Prostate gland (tissue), 2 donors: ENCODE data around the gene TUSC2. TPM values are rescaled to one million over a fixed set of nuclear protein-coding genes. Genes with fewer than 3 reads are reported as not detected.

Source experiments
- DNase-seq: peaks from one replicate; pipeline ENCODE4 v3.0.0-alpha.2; 2019; ENCODE audit warnings: low spot score
- H3K27ac ChIP-seq, 2 donors: fragments of 200-600 bp; sonication (generic); 2 replicates each; pipeline ENCODE4 v1.5.1; 2017 to 2019
- H3K27me3 ChIP-seq: fragments of 200-600 bp; sonication (generic); replicated peaks from 2 replicates; pipeline ENCODE4 v1.5.1; 2019; ENCODE audit not compliant: insufficient read depth
- H3K36me3 ChIP-seq, 2 donors: fragments of 200-600 bp; sonication (generic); 1 replicate in 1 of 2; 2 replicates in 1 of 2; pipeline versions ENCODE4 v1.5.1 to v1.8.1; 2017 to 2019
- H3K4me1 ChIP-seq: fragments of 200-600 bp; sonication (generic); replicated peaks from 2 replicates; pipeline ENCODE4 v1.5.1; 2019
- H3K4me3 ChIP-seq, 2 donors: fragments of 200-600 bp; sonication (generic); 2 replicates each; pipeline ENCODE4 v1.5.1; 2017 to 2019
- H3K9me3 ChIP-seq: fragments of 200-600 bp; sonication (generic); 2 replicates; pipeline ENCODE4 v1.5.1; 2017
- CTCF ChIP-seq, 4 experiments: fragments of 200-600 bp in 2 of 4; fragments of 450-650 bp in 2 of 4; sonication (generic) in 2 of 4; IDR thresholded peaks; 1 replicate in 3 of 4; 2 replicates in 1 of 4; pipeline ENCODE4 v1.5.1; 2016 to 2019; ENCODE audit warnings: antibody characterized with exemption in 4 of 4, mild to moderate bottlenecking in 2 of 4, moderate library complexity in 2 of 4
- POLR2A ChIP-seq: fragments of 450-650 bp; IDR thresholded peaks from one replicate; pipeline ENCODE4 v1.6.1; 2016; ENCODE audit warnings: antibody characterized with exemption, mild to moderate bottlenecking
- POLR2AphosphoS5 ChIP-seq: sonication (generic); formaldehyde crosslinking; IDR thresholded peaks from one replicate; pipeline ENCODE4 v1.6.1; 2017; ENCODE audit warnings: antibody characterized with exemption
- WGBS: methylation state at CpG from one replicate; pipeline ENCODE4 v1.1.5; 2018; 5-methylcytosine and 5-hydroxymethylcytosine counted together
- intact Hi-C: fragments of 100-400 bp; cut with DNase I; formaldehyde crosslinking; loops from one replicate; pipeline ENCODE4 v1.14.2; 2022
- total RNA-seq, 2 donors: library from RNA; depleted of rRNA; stranded (reverse); fragments of >200 nt; gene quantifications; one replicate each; pipeline ENCODE4 v1.1.0, GENCODE V29; 2016

TUSC2 gene
- total RNA-seq, 2 donors from 2014 or later: 31.9 to 121 TPM

GRCh38 chr3:50351323-50351697 is 23.3 kb upstream of the TUSC2 start:
- DNase-seq: no peak
- H3K36me3 ChIP-seq: no peaks in the 10 kb centered on the region
- no peaks in the 10 kb centered on the region for H3K9me3 ChIP-seq
- H3K4me1 ChIP-seq: peaks cover 26% of the 10 kb centered on the region
- WGBS: 49% methylated on average over 11 of the region's 11 CpGs
- no peak for TF ChIP-seq CTCF (IDR thresholded peaks at IDR 0.05)
- TF ChIP-seq POLR2A: no peak
- TF ChIP-seq POLR2AphosphoS5: no peak
- intact Hi-C loops: loop anchor here (10.0 kb wide), 1 partner anchor 1033 kb away; the partner anchor contains the start of gene MANF
- H3K4me3 ChIP-seq: peak overlapping the region; percentile 73 to 91
- no peaks in the 10 kb centered on the region for H3K27me3 ChIP-seq
- H3K27ac ChIP-seq: peak overlapping the region; percentile 94 to 96

GRCh38 chr3:50350527-50351322 is 22.7 kb upstream of the TUSC2 start, which contains the start of the genes CYB561D2 and NPRL2:
CYB561D2 (plus strand) TSS chr3:50350862; CDS start chr3:50351434, 572 bp downstream.
NPRL2 (minus strand) TSS chr3:50350775; CDS start chr3:50350652, 123 bp downstream.
- Histone ChIP-seq H3K9me3 (no peaks in the 10 kb centered on the region), H3K27ac (peak within 1 kb of the TSS; percentile 94 to 96), H3K27me3 (no peaks in the 10 kb centered on the region), H3K4me3 (peak within 1 kb of the TSS; percentile 73 to 91), H3K4me1 (peaks cover 20% of the 10 kb centered on the region), H3K36me3 (no peaks in the 10 kb centered on the region)
- WGBS: under 1% methylated on average over 62 of the region's 64 CpGs
- peak; percentile 96 for DNase-seq
- TF ChIP-seq POLR2AphosphoS5 (peak; percentile 97), POLR2A (peak; percentile 91), CTCF (IDR thresholded peaks at IDR 0.05) (peak in 1 of 4 experiments; percentile 19)
- intact Hi-C loops: loop anchor here (10.0 kb wide), 1 partner anchor 1034 kb away; the partner anchor contains the start of gene MANF

- no peak for DNase-seq
- 2% methylated on average over 7 of the region's 7 CpGs for WGBS
- H3K27ac ChIP-seq: peak overlapping the region; percentile 94 to 96
- intact Hi-C loops: loop anchor here (10.0 kb wide), 1 partner anchor 1035 kb away; the partner anchor contains the start of gene MANF
- no peaks in the 10 kb centered on the region for H3K27me3 ChIP-seq
- no peaks in the 10 kb centered on the region for H3K36me3 ChIP-seq
- H3K9me3 ChIP-seq: no peaks in the 10 kb centered on the region
- TF ChIP-seq POLR2A: no peak
- no peak for TF ChIP-seq CTCF (IDR thresholded peaks at IDR 0.05)
- no peak for TF ChIP-seq POLR2AphosphoS5
- H3K4me1 ChIP-seq: peaks cover 18% of the 10 kb centered on the region
- H3K4me3 ChIP-seq: peak overlapping the region; percentile 73 to 91
These were observed 22.1 kb upstream of the TUSC2 start for GRCh38 chr3:50350213-50350526.

- WGBS: 24% methylated on average over 14 of the region's 14 CpGs
- H3K4me3 ChIP-seq: no peak overlapping the region
- peak; percentile 73 for DNase-seq
- no peaks in the 10 kb centered on the region for H3K36me3 ChIP-seq
- no peaks in the 10 kb centered on the region for H3K27me3 ChIP-seq
- no peaks in the 10 kb centered on the region for H3K9me3 ChIP-seq
- peak overlapping the region in 1 of 2 donors; percentile 31 for H3K27ac ChIP-seq
- peaks cover 18% of the 10 kb centered on the region for H3K4me1 ChIP-seq
- intact Hi-C loops: loop anchor here (2.0 to 10.0 kb wide), 2 partner anchors 196 to 1058 kb away; no protein-coding TSS in a partner anchor
- TF ChIP-seq POLR2A (no peak), POLR2AphosphoS5 (peak; percentile 73), CTCF (IDR thresholded peaks at IDR 0.05) (peak; percentile 14 to 71 (median 52))
These were observed 19.3 kb upstream of the TUSC2 start for GRCh38 chr3:50347187-50347813.
